Hematopoietic multipotent progenitor cell (in vitro differentiated cells): ENCODE measurements around the gene CYP1A2. TPM values are rescaled to one million over a fixed set of nuclear protein-coding genes. Genes with fewer than 3 reads are reported as not detected.
"Not testable (repeated sequence)": the region's sequence is repeated elsewhere in the genome, so short reads cannot be mapped to it uniquely, and the experiment has no call there.

Experiments used
- DNase-seq, 3 donors: peaks; one replicate each; pipeline ENCODE4 v3.0.0-alpha.2; 2011 to 2015; ENCODE audit warnings: low read depth in 2 of 3, low spot score in 2 of 3
- total RNA-seq: library from RNA; depleted of rRNA; stranded (reverse); fragments of >200 nt; gene quantifications from one replicate; pipeline ENCODE4 v1.2.3, GENCODE V29; 2012

Gene CYP1A2
- total RNA-seq, 1 donor, result not detected

- no peak for DNase-seq
Measured at GRCh38 chr15:74775894-74776293, 27.2 kb downstream of the CYP1A2 start.

- peak in 2 of 3 donors; percentile 88 to 89 for DNase-seq
Measured at GRCh38 chr15:74776821-74777768, 28.4 kb downstream of the CYP1A2 start.

DNA sequence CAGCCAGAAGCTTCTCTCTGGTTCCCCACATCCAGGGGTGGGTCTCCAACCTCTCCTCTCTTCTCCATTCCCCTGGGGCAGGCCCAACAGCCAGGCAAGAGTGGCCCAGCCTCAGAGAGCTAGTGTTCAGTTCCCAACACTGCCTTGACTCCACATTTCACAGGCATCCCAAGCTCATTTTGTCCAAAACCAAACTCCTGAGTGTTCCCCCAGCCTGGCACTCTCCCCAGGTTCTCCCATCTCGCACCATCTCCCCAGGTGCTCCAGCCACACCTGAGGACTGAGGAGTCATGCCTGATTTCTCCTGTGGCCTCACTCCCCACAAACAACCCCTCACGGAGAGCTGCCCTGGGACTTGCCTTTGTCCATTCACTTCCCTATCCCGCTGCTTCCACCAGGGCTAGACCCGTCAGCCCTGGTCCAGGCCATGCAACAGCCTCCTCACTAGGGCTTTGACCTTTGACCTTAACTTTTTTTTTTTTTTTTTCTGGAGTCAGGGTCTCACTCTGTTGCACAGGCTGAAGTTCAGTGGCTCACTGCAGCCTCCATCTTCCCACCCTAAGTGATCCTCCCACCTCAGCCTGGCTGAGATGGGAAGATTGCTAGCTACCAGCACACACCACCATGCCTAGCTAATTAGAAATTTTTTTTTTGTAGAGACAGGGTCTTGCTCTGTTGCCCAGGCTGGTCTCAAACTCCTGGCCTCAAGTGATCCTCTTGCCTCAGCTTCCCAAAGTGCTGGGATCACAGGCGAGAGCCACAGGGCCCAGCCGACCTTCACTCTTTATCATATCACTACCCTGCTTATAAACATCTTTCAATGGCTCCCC lies 29.3 kb downstream of the CYP1A2 start:
- no peak for DNase-seq

GRCh38 chr15:74778599-74778970 lies 29.9 kb downstream of the CYP1A2 start:
- DNase-seq, result no peak

- no peak for DNase-seq
Measured at GRCh38 chr15:74779162-74779648, 30.6 kb downstream of the CYP1A2 start.

GRCh38 chr15:74780523-74781430 lies 32.1 kb downstream of the CYP1A2 start:
- DNase-seq, result peak in 2 of 3 donors; percentile 50 to 53

- peak in 2 of 3 donors; percentile 79 to 86 for DNase-seq
Measured at GRCh38 chr15:74781431-74782258, 33.0 kb downstream of the CYP1A2 start, which contains the start of gene CSK. Gene CSK, plus strand, starts transcription at chr15:74782080. Its CDS starts 16,218 bp downstream, at chr15:74798298.

DNA sequence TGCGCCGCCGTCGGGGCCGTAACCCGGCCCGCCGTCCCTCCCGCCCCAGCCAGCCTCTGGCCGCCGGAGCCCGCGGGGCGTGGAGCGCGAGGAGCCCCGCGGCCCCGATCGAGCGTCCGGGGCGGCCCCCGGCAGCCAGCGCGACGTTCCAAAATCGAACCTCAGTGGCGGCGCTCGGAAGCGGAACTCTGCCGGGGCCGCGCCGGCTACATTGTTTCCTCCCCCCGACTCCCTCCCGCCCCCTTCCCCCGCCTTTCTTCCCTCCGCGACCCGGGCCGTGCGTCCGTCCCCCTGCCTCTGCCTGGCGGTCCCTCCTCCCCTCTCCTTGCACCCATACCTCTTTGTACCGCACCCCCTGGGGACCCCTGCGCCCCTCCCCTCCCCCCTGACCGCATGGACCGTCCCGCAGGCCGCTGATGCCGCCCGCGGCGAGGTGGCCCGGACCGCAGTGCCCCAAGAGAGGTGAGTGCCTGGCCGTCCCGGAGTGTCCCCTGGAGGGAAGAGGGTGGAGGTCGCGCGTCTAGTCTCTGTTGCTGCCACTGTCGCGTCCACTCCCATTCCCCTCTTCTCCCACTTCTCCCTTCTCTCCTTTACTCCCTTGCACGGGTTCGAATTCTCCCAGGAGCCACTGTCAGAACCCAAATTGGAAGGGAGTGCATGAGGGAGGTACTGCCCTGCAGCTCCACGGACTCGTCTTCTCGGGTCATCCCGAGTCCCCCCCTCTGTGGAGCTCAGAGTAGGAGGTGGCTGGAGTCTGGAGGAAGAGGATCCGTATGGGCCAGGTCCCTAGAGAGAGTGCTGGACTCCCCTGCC lies 33.8 kb downstream of the CYP1A2 start:
- peak in 2 of 3 donors; percentile 52 to 66 for DNase-seq

DNA sequence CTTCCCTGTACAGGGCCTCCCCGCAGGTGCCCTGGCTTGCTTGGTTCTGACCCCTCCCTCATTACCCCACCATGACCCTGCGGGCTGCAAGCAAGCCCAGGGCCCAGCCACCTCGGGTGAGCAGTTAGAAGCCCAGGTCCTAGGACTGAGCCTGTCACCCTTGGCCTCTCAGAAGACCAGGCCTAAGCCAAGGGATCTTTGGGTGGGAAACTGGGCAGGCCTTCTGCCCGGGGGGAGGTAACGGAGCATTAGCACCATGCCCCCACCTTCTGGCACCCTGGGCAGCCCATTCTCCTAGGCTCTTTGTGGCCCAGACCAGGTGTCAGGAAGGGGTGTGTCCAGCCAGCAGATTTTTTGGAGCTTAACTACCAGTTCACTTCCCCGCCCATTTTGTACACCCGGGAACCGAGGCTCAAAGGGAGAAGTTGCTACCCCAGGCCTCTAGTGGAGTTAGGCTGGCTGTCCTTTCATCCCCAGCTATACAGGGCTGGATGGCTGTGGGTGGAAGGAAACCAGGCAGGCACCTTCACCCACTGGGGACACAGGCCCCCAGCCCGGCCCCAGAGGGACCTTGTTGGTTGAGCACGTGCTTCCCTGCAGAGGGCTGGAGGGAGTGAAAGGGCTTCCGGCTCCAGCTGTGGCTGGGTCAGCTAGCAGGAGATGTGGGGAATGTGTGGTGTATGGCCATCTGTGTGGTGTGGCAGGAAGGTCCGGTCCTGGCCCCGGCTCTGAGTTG lies 34.6 kb downstream of the CYP1A2 start:
- peak in 1 of 3 donors; percentile 58 for DNase-seq

DNA sequence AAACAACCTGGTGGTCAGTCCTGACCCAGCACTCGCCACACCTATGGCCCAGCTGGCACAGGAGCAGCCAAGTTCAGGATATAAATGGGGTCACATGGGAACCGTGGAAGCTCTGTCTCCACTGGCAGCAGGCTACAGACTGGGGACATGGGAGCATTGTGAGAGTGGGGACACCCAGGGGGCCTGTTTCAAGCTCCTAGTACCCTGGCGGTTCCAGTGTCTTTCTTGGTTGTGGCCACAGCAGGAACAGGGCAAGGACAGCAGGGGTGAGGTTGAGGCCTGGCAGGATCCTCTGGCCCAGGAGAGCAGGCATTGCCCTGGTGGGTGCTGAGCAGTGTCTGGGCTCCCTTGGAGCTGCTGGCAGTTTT lies 35.1 kb downstream of the CYP1A2 start:
- no peak for DNase-seq

- DNase-seq, result no peak
Measured at GRCh38 chr15:74784426-74785193, 36.0 kb downstream of the CYP1A2 start.

DNA sequence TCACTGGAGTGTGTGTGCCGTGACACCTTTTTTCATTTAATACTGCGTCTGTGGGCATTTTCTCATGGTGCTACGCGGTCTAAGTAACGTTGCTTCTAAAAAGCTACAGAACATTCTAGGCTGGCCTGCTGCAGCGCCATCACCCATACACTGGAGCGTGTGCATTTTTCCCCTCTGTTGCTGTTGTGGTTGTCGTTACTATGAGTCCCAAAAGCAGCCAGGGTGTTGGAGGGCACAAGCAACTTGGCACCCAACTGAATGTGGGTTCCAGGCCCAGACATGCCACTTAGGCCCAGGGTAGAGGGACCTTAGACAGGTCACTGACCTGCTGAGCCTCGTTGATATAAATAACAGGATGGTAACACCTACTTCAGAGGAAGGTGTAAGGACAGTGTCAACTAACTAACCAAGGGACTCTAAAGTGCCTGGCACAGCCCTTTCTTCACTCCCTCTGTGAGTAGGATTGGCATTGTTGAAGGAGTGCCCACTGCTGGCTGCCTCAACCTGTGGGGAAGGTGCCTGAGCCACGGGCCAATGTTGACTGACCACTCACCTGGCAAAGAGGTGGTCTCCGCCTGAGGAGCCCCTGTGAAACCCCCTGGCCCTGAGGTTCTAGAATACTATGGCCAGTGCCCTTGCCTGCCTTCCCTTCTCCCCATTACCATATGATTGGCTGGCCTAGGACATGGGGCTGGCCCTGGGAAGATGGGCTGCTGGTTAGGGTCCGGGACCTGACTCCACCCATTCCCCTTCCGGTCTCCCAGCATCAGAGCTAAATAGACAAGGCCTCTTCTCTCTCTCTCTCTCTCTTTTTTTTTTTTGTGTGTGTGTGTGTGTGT lies 36.8 kb downstream of the CYP1A2 start:
- no peak for DNase-seq

- not testable (repeated sequence) for DNase-seq
Measured at GRCh38 chr15:74786081-74786480, 37.4 kb downstream of the CYP1A2 start.

DNA sequence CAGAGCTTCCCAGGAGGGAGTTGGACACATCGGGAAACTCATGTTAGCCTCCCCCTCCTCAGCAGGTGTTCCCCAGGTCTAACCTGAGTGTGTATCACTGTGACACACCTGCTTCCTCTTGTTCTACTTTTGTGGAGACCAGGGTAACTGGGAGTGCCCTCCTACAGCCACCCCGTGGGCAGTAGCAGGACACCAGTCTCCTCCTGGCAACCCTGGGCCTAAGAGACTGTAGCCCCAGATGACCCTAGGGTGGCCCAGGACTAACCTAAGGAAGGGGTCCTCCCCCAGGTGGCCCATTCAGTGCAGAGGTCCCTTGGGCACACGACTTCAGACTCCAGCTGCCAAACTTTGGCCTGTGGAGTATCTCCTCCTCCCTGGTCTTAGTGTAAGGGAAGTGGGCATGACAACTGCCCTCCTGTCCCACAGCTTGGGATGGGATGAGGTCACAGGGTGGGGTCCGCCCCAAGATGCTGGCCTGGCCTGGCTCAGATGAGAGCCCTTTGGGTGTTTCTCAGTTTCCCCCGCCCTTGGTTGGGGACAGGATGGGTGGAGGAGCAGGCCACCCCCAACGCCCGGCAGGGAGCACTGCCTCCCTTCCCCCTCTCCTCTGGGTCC lies 38.0 kb downstream of the CYP1A2 start:
- no peak for DNase-seq

DNA sequence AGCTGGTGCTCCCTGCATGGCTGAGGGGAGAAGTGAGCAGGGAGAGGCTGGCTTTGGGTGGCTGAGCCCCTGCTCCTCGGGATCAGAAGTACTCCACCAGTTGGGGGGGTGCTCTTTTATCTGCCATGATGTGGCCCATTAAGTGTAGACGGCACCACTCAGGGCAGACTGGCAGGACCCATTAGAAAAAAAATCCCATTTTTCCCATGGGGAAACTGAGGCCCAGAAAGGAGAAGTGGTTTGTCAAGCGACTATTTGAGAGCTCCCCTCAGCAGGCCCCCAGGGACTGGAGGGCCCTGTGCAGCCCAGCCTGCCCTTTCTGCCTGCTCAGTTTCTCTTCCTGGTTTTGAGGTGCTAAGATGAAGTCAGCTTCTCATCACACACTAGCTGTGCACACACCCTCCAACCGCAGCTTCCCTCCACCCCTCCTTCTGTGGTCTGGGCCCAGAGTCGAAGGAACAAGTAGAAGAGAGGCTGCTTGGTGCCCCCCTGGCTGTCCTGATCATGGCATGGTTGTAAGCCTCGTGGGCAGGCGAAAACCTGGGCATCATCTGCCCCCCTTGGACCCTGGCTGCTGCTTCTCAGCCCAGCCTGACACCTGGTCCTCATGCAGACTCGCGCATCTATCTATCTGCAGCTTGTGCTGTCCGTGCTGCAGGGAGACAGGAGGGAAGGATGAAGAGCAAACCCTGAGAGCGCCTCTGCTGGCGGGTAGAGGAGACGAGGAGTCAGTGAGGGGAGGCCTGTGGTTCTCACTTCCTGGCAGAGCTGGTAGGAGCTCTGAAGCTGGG lies 38.8 kb downstream of the CYP1A2 start:
- peak; percentile 87 to 98 (median 96) for DNase-seq
